Measurements from ENCODE around the gene COG5.

The COG5 gene

DNA sequence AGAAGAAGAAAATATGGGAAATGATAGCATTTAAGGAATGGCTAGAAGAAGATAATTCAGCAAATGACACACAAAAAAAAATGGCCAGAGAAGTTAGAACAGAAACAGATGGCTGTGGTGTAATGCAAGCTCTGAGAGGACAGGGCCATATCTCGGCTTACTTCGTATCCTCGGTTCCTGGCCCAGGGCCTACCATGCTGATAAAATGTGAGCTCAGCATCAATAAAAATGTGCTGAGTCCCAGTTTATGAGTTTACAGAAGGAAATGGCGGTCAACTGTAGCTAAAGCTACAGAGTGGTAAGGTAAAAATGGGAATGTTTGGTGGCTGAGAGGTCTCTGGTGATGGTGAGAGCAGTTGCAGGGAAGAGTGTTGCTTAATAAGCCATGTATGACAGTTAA, 354.2 kb downstream of the COG5 start:
- Histone ChIP-seq H3K27me3 (ENCODE audit: control insufficient read depth, insufficient read depth, low read length, poor library complexity, severe bottlenecking) (no peaks in the 10 kb centered on the region), H3K27ac (ENCODE audit: insufficient read depth, low read depth, low read length, poor library complexity, severe bottlenecking) (no peak overlapping the region), H3K9me3 (ENCODE audit: control insufficient read depth, low read length) (no peaks in the 10 kb centered on the region), H3K4me3 (ENCODE audit: insufficient read depth, low read depth, low read length) (no peak overlapping the region), H3K4me1 (ENCODE audit: control insufficient read depth, insufficient read depth, low read length) (no peaks in the 10 kb centered on the region), H3K36me3 (ENCODE audit: control insufficient read depth, insufficient read depth, low read length) (peaks cover 7% of the 10 kb centered on the region)
- WGBS, 2 experiments = 80 to 81% methylated on average over 4 of the region's 4 CpGs

DNA sequence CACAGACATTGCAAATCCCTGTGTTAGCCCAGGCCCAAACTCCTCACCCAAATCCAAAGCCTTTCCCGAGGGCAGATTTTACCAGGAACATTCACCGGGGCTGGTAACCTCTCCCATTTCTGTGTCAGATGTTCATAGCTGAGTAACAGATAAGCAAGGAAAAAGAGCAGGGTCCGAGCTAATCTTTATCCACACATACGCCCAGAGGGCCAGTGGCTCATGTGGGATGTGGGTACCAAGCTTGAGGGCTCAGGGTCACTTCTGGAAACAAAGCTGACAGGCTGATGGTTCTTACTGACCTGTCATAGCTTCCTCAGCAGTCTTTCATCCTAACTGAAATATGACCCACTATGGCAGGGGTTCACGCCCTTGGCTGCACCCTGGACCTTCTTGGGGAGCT, 355.2 kb downstream of the COG5 start:
- Histone ChIP-seq H3K27me3 (ENCODE audit: control insufficient read depth, insufficient read depth, low read length, poor library complexity, severe bottlenecking) (no peaks in the 10 kb centered on the region), H3K9me3 (ENCODE audit: control insufficient read depth, low read length) (no peaks in the 10 kb centered on the region), H3K4me3 (ENCODE audit: insufficient read depth, low read depth, low read length) (no peak overlapping the region), H3K36me3 (ENCODE audit: control insufficient read depth, insufficient read depth, low read length) (peaks cover 14% of the 10 kb centered on the region), H3K4me1 (ENCODE audit: control insufficient read depth, insufficient read depth, low read length) (no peaks in the 10 kb centered on the region), H3K27ac (ENCODE audit: insufficient read depth, low read depth, low read length, poor library complexity, severe bottlenecking) (no peak overlapping the region)
- WGBS, 2 experiments = 93% methylated on average over 5 of the region's 5 CpGs

DNA sequence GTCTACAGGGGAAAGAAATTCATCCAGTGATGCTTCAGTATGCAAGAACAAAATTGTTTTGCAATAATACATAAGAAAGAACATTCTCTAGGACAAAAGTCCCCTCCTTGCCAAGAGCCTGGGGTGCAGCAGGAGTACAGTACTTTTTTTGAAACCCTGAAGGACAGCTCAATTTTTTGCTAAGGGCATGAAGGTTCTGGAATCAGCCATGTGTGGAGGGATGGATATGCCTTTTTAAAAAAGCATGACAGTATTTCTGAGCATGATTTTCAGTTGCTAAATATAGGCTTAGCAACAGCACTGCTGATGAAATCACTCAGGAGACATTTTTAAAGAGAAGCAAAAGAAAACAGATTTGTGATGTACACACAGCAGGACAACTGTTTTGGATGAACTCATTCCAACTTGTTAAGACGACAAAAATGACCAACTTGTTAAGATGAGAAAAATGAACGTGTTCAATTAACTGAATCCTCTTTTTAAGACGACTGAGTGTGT, 355.6 kb downstream of the COG5 start:
- H3K9me3 ChIP-seq (ENCODE audit: control insufficient read depth, low read length) = no peaks in the 10 kb centered on the region
- H3K27me3 ChIP-seq (ENCODE audit: control insufficient read depth, insufficient read depth, low read length, poor library complexity, severe bottlenecking) = no peaks in the 10 kb centered on the region
- H3K4me1 ChIP-seq (ENCODE audit: control insufficient read depth, insufficient read depth, low read length) = no peaks in the 10 kb centered on the region
- H3K36me3 ChIP-seq (ENCODE audit: control insufficient read depth, insufficient read depth, low read length) = peaks cover 16% of the 10 kb centered on the region
- no peak overlapping the region for H3K27ac ChIP-seq (ENCODE audit: insufficient read depth, low read depth, low read length, poor library complexity, severe bottlenecking)
- 87 to 88% methylated on average over 3 of the region's 3 CpGs for WGBS, 2 experiments
- no peak overlapping the region for H3K4me3 ChIP-seq (ENCODE audit: insufficient read depth, low read depth, low read length)

DNA sequence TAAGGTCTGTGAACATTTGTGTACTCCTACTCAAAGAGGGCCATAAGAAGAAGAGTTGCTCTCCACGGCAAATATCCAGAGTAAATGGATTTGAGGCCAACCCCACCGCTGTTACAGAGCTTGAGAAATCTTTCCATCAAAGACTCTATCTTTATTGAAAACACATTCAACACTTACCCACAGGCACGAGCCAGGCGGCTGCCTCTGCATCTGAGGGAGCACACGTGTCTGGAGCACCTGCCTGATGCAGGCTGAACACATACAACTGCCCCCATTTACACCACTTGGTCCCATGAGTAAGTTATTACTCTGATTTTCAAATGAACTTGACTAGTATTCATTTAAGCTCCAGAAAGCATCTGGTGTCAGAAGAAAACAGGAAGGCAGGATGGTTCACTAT, 356.3 kb downstream of the COG5 start:
- no peaks in the 10 kb centered on the region for H3K27me3 ChIP-seq (ENCODE audit: control insufficient read depth, insufficient read depth, low read length, poor library complexity, severe bottlenecking)
- H3K27ac ChIP-seq (ENCODE audit: insufficient read depth, low read depth, low read length, poor library complexity, severe bottlenecking) = no peak overlapping the region
- no peaks in the 10 kb centered on the region for H3K4me1 ChIP-seq (ENCODE audit: control insufficient read depth, insufficient read depth, low read length)
- no peak overlapping the region for H3K4me3 ChIP-seq (ENCODE audit: insufficient read depth, low read depth, low read length)
- H3K36me3 ChIP-seq (ENCODE audit: control insufficient read depth, insufficient read depth, low read length) = peaks cover 16% of the 10 kb centered on the region
- WGBS, 2 experiments = 95 to 97% methylated on average over 5 of the region's 5 CpGs
- H3K9me3 ChIP-seq (ENCODE audit: control insufficient read depth, low read length) = no peaks in the 10 kb centered on the region

DNA sequence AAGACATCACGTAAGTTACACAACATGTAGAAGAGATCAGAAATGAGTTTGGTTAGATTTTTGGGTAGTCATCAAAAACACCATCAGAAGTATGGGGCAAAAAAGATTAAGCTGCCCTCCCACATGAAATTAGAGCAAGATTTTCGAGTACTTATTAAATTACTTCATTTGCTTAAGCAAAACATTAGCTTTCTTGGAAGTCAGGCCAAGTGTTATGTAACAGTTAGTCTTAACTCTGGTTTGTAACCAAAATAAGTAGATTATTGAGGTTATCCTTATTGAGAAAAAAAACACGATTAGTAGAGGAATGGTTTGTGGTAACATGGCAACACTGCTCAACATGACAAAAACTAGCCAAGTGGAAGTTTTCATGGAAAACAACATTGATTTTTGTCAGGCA, 357.0 kb downstream of the COG5 start:
- no peaks in the 10 kb centered on the region for H3K9me3 ChIP-seq (ENCODE audit: control insufficient read depth, low read length)
- no peak overlapping the region for H3K4me3 ChIP-seq (ENCODE audit: insufficient read depth, low read depth, low read length)
- H3K27ac ChIP-seq (ENCODE audit: insufficient read depth, low read depth, low read length, poor library complexity, severe bottlenecking) = no peak overlapping the region
- no peaks in the 10 kb centered on the region for H3K4me1 ChIP-seq (ENCODE audit: control insufficient read depth, insufficient read depth, low read length)
- peaks cover 16% of the 10 kb centered on the region for H3K36me3 ChIP-seq (ENCODE audit: control insufficient read depth, insufficient read depth, low read length)
- WGBS, 2 experiments = 90 to 93% methylated on average over 2 to 3 of the region's 3 CpGs
- no peaks in the 10 kb centered on the region for H3K27me3 ChIP-seq (ENCODE audit: control insufficient read depth, insufficient read depth, low read length, poor library complexity, severe bottlenecking)

DNA sequence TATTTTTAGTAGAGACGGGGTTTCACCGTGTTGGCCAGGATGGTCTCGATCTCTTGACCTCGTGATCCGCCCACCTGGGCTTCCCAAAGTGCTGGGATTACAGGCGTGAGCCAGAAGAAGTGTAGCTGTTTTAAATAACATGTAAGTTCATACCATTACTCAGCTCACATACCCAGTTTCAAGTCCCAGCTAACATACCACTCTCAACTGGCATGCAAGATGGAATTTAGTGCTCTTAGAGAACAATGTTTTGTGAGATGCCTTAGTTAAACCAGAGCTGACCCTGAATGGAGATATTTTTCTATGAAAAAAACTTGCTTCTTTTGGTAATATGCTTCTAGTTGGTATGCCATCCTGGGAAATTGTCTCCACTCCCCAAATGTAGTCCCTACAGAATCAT, 357.6 kb downstream of the COG5 start:
- no peak overlapping the region for H3K27ac ChIP-seq (ENCODE audit: insufficient read depth, low read depth, low read length, poor library complexity, severe bottlenecking)
- WGBS, 2 experiments = 89 to 94% methylated on average over 6 of the region's 6 CpGs
- peaks cover 16% of the 10 kb centered on the region for H3K36me3 ChIP-seq (ENCODE audit: control insufficient read depth, insufficient read depth, low read length)
- H3K27me3 ChIP-seq (ENCODE audit: control insufficient read depth, insufficient read depth, low read length, poor library complexity, severe bottlenecking) = no peaks in the 10 kb centered on the region
- H3K4me3 ChIP-seq (ENCODE audit: insufficient read depth, low read depth, low read length) = no peak overlapping the region
- no peaks in the 10 kb centered on the region for H3K9me3 ChIP-seq (ENCODE audit: control insufficient read depth, low read length)
- no peaks in the 10 kb centered on the region for H3K4me1 ChIP-seq (ENCODE audit: control insufficient read depth, insufficient read depth, low read length)

DNA sequence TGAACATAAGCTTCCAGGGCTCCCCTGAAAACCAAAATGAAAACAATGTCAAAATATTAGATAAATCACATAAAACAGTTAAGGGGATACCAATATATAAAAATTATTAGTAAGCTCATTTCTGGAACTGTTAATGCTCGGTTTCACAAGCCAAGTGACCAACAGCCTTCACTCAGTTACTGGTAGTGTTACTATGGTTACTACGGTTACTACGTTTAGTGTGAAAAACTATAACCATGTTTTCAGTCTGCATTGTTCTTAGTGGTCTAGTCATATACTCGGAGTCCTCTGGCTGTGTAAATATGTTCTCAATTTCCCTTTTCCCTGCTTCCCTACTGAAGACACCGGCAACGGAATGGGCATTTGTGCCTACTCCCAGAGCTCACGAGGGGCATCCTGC, 360.1 kb downstream of the COG5 start:
- H3K27ac ChIP-seq (ENCODE audit: insufficient read depth, low read depth, low read length, poor library complexity, severe bottlenecking) = no peak overlapping the region
- WGBS, 2 experiments = 96 to 97% methylated on average over 7 of the region's 7 CpGs
- no peaks in the 10 kb centered on the region for H3K27me3 ChIP-seq (ENCODE audit: control insufficient read depth, insufficient read depth, low read length, poor library complexity, severe bottlenecking)
- no peaks in the 10 kb centered on the region for H3K9me3 ChIP-seq (ENCODE audit: control insufficient read depth, low read length)
- no peaks in the 10 kb centered on the region for H3K4me1 ChIP-seq (ENCODE audit: control insufficient read depth, insufficient read depth, low read length)
- peaks cover 19% of the 10 kb centered on the region for H3K36me3 ChIP-seq (ENCODE audit: control insufficient read depth, insufficient read depth, low read length)
- no peak overlapping the region for H3K4me3 ChIP-seq (ENCODE audit: insufficient read depth, low read depth, low read length)

DNA sequence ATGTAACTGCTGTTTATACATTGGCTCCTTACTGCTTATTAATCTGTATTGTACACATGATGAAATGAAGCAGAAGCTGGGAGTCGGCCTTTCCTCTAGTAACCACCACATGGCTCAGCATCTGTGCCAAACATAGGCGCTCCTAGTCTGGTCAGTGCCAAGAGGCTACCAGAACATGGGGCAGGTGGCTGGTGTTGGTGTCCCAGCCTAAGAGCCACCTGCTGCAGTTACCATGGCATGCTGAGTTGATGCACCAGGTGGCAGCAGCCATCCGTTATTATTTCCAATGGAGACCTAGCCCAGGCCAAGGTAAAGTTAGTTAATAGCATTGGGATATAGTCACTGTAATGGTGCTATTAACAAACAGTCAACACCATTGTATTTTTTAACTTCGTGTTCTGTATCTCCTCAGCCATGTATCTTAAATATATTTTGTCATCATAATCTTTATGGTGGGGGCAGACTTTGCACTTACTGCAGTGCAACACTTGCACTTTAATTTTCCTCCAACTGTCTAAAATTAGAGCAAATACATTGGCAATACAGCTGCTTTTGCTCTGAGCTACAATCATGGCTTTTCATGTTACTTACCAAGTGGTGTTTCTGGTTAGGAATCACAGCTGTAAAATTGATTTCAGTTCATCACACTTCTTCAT, 361.8 kb downstream of the COG5 start:
- no peak overlapping the region for H3K27ac ChIP-seq (ENCODE audit: insufficient read depth, low read depth, low read length, poor library complexity, severe bottlenecking)
- H3K9me3 ChIP-seq (ENCODE audit: control insufficient read depth, low read length) = no peaks in the 10 kb centered on the region
- H3K27me3 ChIP-seq (ENCODE audit: control insufficient read depth, insufficient read depth, low read length, poor library complexity, severe bottlenecking) = no peaks in the 10 kb centered on the region
- no peak overlapping the region for H3K4me3 ChIP-seq (ENCODE audit: insufficient read depth, low read depth, low read length)
- peaks cover 23% of the 10 kb centered on the region for H3K36me3 ChIP-seq (ENCODE audit: control insufficient read depth, insufficient read depth, low read length)
- WGBS, 2 experiments = 90% methylated on average over 4 of the region's 4 CpGs
- no peaks in the 10 kb centered on the region for H3K4me1 ChIP-seq (ENCODE audit: control insufficient read depth, insufficient read depth, low read length)

DNA sequence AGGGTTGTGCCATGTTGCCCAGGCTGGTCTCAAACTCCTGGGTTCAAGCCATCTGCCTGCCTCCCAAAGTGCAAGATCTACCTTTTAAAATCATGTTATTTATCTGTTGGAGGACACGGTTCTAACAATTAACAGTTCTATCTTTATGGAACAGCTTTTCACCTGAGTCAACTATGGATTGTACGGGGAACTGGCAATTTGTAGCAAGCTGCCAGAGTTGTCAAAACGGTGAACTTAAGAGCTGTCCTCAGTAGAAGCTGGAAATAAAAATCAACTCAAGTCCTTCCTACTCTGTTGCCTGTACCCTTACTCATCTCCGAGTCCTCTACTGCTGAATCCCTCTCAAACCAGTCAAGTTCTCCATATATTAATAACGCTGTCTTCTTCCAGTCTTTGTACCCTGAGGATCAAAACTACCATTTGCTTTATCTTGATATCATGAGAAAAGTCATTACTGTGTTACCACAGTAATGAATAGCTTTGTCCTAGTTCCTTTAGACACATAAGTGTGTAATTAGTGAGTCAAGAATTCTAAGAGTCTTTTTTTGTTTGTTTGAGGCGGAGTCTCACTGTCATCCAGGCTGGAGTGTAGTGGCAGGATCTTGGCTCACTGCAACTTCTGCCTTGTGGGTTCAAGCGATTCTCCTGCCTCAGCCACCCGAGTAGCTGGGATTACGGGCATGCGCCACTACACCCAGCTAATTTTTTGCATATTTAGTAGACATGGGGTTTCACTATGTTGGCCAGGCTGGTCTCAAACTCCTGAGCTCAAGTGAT, 366.7 kb downstream of the COG5 start:
- Histone ChIP-seq H3K36me3 (ENCODE audit: control insufficient read depth, insufficient read depth, low read length) (peaks cover 21% of the 10 kb centered on the region), H3K9me3 (ENCODE audit: control insufficient read depth, low read length) (no peaks in the 10 kb centered on the region), H3K27me3 (ENCODE audit: control insufficient read depth, insufficient read depth, low read length, poor library complexity, severe bottlenecking) (no peaks in the 10 kb centered on the region), H3K4me3 (ENCODE audit: insufficient read depth, low read depth, low read length) (no peak overlapping the region), H3K4me1 (ENCODE audit: control insufficient read depth, insufficient read depth, low read length) (no peaks in the 10 kb centered on the region), H3K27ac (ENCODE audit: insufficient read depth, low read depth, low read length, poor library complexity, severe bottlenecking) (no peak overlapping the region)
- 92 to 94% methylated on average over 10 of the region's 10 CpGs for WGBS, 2 experiments

DNA sequence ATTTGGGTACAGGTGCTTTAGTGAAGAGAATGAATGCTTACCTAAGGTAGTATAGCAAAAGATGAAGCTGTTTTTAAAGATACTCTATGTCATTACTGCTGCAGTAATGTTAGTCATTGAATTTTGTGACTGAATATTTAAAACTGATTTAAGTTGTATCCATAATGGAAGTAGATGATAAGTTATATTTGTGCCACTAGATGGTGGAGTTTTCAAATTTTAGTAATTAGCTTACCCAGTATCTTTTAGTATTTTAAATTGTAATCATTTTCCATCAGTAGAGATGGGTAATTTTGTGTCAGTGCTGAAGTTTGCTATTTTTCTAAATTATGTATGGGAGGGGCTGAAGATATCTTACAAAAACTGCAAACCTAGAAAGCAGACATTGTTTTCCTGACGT, 369.7 kb downstream of the COG5 start:
- Histone ChIP-seq H3K27me3 (ENCODE audit: control insufficient read depth, insufficient read depth, low read length, poor library complexity, severe bottlenecking) (no peaks in the 10 kb centered on the region), H3K27ac (ENCODE audit: insufficient read depth, low read depth, low read length, poor library complexity, severe bottlenecking) (no peak overlapping the region), H3K4me3 (ENCODE audit: insufficient read depth, low read depth, low read length) (no peak overlapping the region), H3K36me3 (ENCODE audit: control insufficient read depth, insufficient read depth, low read length) (peaks cover 17% of the 10 kb centered on the region), H3K4me1 (ENCODE audit: control insufficient read depth, insufficient read depth, low read length) (no peaks in the 10 kb centered on the region), H3K9me3 (ENCODE audit: control insufficient read depth, low read length) (no peaks in the 10 kb centered on the region)
- 100% methylated on average over 1 of the region's 1 CpG for WGBS, 2 experiments
